RWPE1 (cell line): ENCODE results near the gene JAKMIP3.

Experiments
- CTCF ChIA-PET: fragments of 350-600 bp; sonication (Branson Sonifier 250); formaldehyde crosslinking; extraction: SDS; loops from one replicate; lab custom pipeline; 2021; lab: Yijun Ruan, JAX
- POLR2A ChIA-PET: fragments of 400-600 bp; formaldehyde crosslinking; extraction: SDS; loops from one replicate; lab custom pipeline; 2020; ENCODE audit warnings: antibody characterized with exemption; ENCODE audit not compliant: low non-redundant PET; lab: Yijun Ruan, JAX
- DNase-seq: peaks from one replicate; pipeline ENCODE4 v3.0.0; 2012; ENCODE audit warnings: low spot score
- H3K27ac ChIP-seq: fragments of 450-650 bp; 2 replicates; pipeline ENCODE4 v1.5.1; 2017
- CTCF ChIP-seq: fragments of 450-650 bp; conservative IDR thresholded peaks from 2 replicates; pipeline ENCODE4 v1.5.1; 2017; ENCODE audit warnings: low read depth, mild to moderate bottlenecking

JAKMIP3 gene

GRCh38 chr10:132033632-132034031 is 32.1 kb upstream of the JAKMIP3 start:
- TF ChIP-seq CTCF, result no peak
- DNase-seq, result no peak
- no peak overlapping the region for H3K27ac ChIP-seq
- ChIA-PET POLR2A (no interaction called here), CTCF (interaction anchor here (0.8 kb wide), 1 partner anchor 109 kb away, joined by 5 read pairs; no protein-coding TSS in a partner anchor)

GRCh38 chr10:132035476-132035875 is 30.3 kb upstream of the JAKMIP3 start:
- H3K27ac ChIP-seq, result no peak overlapping the region
- ChIA-PET CTCF (interaction anchor here (0.7 to 1.5 kb wide), 3 partner anchors 12 to 107 kb away, joined by 3 to 8 read pairs (median 4); no protein-coding TSS in a partner anchor), POLR2A (no interaction called here)
- TF ChIP-seq CTCF, result no peak
- no peak for DNase-seq

- POLR2A ChIA-PET, result no interaction called here
- no peak for DNase-seq
- no peak for TF ChIP-seq CTCF
- CTCF ChIA-PET, result interaction anchor here (0.6 to 1.5 kb wide), 4 partner anchors 13 to 121 kb away, joined by 3 to 8 read pairs (median 4); no protein-coding TSS in a partner anchor
- H3K27ac ChIP-seq, result no peak overlapping the region
Observed at GRCh38 chr10:132036153-132036886, 29.4 kb upstream of the JAKMIP3 start.

GRCh38 chr10:132036887-132037675 is 28.7 kb upstream of the JAKMIP3 start:
- no peak for DNase-seq
- CTCF ChIA-PET, result interaction anchor here (0.6 to 1.5 kb wide), 3 partner anchors 14 to 120 kb away, joined by 3 to 4 read pairs (median 3); no protein-coding TSS in a partner anchor
- POLR2A ChIA-PET, result no interaction called here
- TF ChIP-seq CTCF, result no peak
- no peak overlapping the region for H3K27ac ChIP-seq

GRCh38 chr10:132037676-132037975 is 28.1 kb upstream of the JAKMIP3 start:
- no peak for DNase-seq
- ChIA-PET CTCF (interaction anchor here (0.9 kb wide), 1 partner anchor 15 kb away, joined by 3 read pairs; no protein-coding TSS in a partner anchor), POLR2A (no interaction called here)
- no peak for TF ChIP-seq CTCF
- H3K27ac ChIP-seq, result no peak overlapping the region

GRCh38 chr10:132039371-132039770 is 26.4 kb upstream of the JAKMIP3 start:
- ChIA-PET POLR2A (no interaction called here), CTCF (interaction anchor here (0.5 to 0.7 kb wide), 2 partner anchors 15 to 104 kb away, joined by 3 read pairs; no protein-coding TSS in a partner anchor)
- DNase-seq, result no peak
- H3K27ac ChIP-seq, result no peak overlapping the region
- TF ChIP-seq CTCF, result no peak
